ENCODE data around the gene CBX8.

The CBX8 gene

GRCh38 chr17:79792341-79792871 is 4.5 kb downstream of the CBX8 start:
- H3K4me3 ChIP-seq (ENCODE audit: low read length), result peak overlapping the region; percentile 51
- H3K4me1 ChIP-seq (ENCODE audit: control insufficient read depth, insufficient read depth, low read length), result peaks cover 26% of the 10 kb centered on the region
- H3K4me2 ChIP-seq (ENCODE audit: low read length), result peak overlapping the region; percentile 93
- H3K9ac ChIP-seq (ENCODE audit: low read depth, low read length), result no peak overlapping the region
- no peaks in the 10 kb centered on the region for H3K36me3 ChIP-seq (ENCODE audit: insufficient read depth, low read length)
- no peaks in the 10 kb centered on the region for H3K9me3 ChIP-seq (replicated peaks; ENCODE audit: low read length)
- peaks cover 36% of the 10 kb centered on the region for H3K27me3 ChIP-seq (ENCODE audit: control insufficient read depth, insufficient read depth, low read length)

GRCh38 chr17:79791735-79792161 is 5.1 kb downstream of the CBX8 start:
- H3K9ac ChIP-seq (ENCODE audit: low read depth, low read length), result no peak overlapping the region
- no peaks in the 10 kb centered on the region for H3K9me3 ChIP-seq (replicated peaks; ENCODE audit: low read length)
- H3K4me3 ChIP-seq (ENCODE audit: low read length), result no peak overlapping the region
- peaks cover 36% of the 10 kb centered on the region for H3K27me3 ChIP-seq (ENCODE audit: control insufficient read depth, insufficient read depth, low read length)
- no peaks in the 10 kb centered on the region for H3K36me3 ChIP-seq (ENCODE audit: insufficient read depth, low read length)
- H3K4me1 ChIP-seq (ENCODE audit: control insufficient read depth, insufficient read depth, low read length), result peaks cover 26% of the 10 kb centered on the region
- H3K4me2 ChIP-seq (ENCODE audit: low read length), result no peak overlapping the region

DNA sequence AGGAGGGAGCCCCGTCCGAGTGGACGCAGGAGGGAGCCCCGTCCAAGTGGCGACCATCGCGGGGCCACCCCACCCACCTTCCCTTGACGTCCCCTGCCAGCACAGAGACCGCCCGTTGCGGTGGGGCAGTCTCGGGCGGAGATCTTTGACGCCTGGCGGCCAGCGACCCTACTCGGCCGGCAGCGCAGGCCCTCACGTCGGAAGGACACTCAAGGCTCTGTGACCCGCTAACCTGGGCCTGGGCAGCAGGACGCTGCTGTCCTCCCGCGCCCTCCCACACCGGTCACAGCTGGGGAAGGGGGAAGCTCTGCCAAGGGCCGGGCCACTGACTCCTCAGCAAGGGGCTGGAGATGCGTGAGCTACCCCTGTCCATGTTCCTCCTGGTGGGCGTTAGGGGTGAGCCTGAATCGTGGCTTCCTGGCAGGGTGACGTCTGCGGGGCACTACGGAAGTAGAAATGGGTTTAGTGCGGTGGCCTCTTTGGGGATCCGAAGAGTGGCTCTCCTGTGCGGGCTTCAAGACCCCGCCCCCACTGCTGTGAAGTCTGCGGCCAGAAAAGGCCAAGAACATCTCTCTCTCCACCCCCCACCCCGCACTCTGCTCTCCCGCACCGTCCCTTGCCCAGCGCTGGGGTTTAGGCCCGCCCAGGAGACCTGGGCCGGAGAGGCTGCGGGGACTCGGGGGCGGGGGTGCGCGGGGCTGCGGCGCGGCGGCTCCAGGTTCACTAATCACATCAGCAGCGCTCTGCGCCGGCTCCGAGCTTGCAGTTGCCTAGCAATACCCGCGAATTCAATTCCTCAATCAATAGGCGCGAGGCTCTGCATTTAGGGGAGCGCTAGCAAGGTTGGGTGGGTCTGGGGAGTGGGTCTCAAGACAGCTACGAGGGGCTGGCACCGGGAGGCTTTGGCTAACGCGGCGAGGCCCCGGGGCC is 5.8 kb downstream of the CBX8 start:
- no peak overlapping the region for H3K4me3 ChIP-seq (ENCODE audit: low read length)
- H3K9me3 ChIP-seq (replicated peaks; ENCODE audit: low read length), result no peaks in the 10 kb centered on the region
- no peak overlapping the region for H3K4me2 ChIP-seq (ENCODE audit: low read length)
- peaks cover 36% of the 10 kb centered on the region for H3K27me3 ChIP-seq (ENCODE audit: control insufficient read depth, insufficient read depth, low read length)
- H3K4me1 ChIP-seq (ENCODE audit: control insufficient read depth, insufficient read depth, low read length), result peaks cover 24% of the 10 kb centered on the region
- H3K36me3 ChIP-seq (ENCODE audit: insufficient read depth, low read length), result no peaks in the 10 kb centered on the region
- H3K9ac ChIP-seq (ENCODE audit: low read depth, low read length), result no peak overlapping the region

GRCh38 chr17:79789943-79790804 is 6.7 kb downstream of the CBX8 start:
- H3K27me3 ChIP-seq (ENCODE audit: control insufficient read depth, insufficient read depth, low read length), result peaks cover 36% of the 10 kb centered on the region

GRCh38 chr17:79788989-79789942 is 7.6 kb downstream of the CBX8 start:
- no peak overlapping the region for H3K4me3 ChIP-seq (ENCODE audit: low read length)
- peak overlapping the region; percentile 73 for H3K4me2 ChIP-seq (ENCODE audit: low read length)
- no peaks in the 10 kb centered on the region for H3K9me3 ChIP-seq (replicated peaks; ENCODE audit: low read length)
- H3K9ac ChIP-seq (ENCODE audit: low read depth, low read length), result no peak overlapping the region
- peaks cover 36% of the 10 kb centered on the region for H3K27me3 ChIP-seq (ENCODE audit: control insufficient read depth, insufficient read depth, low read length)
- peaks cover 20% of the 10 kb centered on the region for H3K4me1 ChIP-seq (ENCODE audit: control insufficient read depth, insufficient read depth, low read length)
- H3K36me3 ChIP-seq (ENCODE audit: insufficient read depth, low read length), result no peaks in the 10 kb centered on the region

More at GRCh38 chr17:79789943-79790804, 6.7 kb downstream of the CBX8 start:
- no peaks in the 10 kb centered on the region for H3K36me3 ChIP-seq (ENCODE audit: insufficient read depth, low read length)
- peak overlapping the region; percentile 73 for H3K4me2 ChIP-seq (ENCODE audit: low read length)
- H3K4me1 ChIP-seq (ENCODE audit: control insufficient read depth, insufficient read depth, low read length), result peaks cover 20% of the 10 kb centered on the region
- H3K9me3 ChIP-seq (replicated peaks; ENCODE audit: low read length), result no peaks in the 10 kb centered on the region
- no peak overlapping the region for H3K4me3 ChIP-seq (ENCODE audit: low read length)
- no peak overlapping the region for H3K9ac ChIP-seq (ENCODE audit: low read depth, low read length)

- no peak overlapping the region for H3K4me2 ChIP-seq (ENCODE audit: low read length)
- no peaks in the 10 kb centered on the region for H3K36me3 ChIP-seq (ENCODE audit: insufficient read depth, low read length)
- peaks cover 36% of the 10 kb centered on the region for H3K27me3 ChIP-seq (ENCODE audit: control insufficient read depth, insufficient read depth, low read length)
- peaks cover 14% of the 10 kb centered on the region for H3K4me1 ChIP-seq (ENCODE audit: control insufficient read depth, insufficient read depth, low read length)
- no peaks in the 10 kb centered on the region for H3K9me3 ChIP-seq (replicated peaks; ENCODE audit: low read length)
- H3K9ac ChIP-seq (ENCODE audit: low read depth, low read length), result no peak overlapping the region
- H3K4me3 ChIP-seq (ENCODE audit: low read length), result no peak overlapping the region
These were observed 8.4 kb downstream of the CBX8 start for GRCh38 chr17:79788455-79788854.

- Histone ChIP-seq H3K36me3 (ENCODE audit: insufficient read depth, low read length) (no peaks in the 10 kb centered on the region), H3K4me1 (ENCODE audit: control insufficient read depth, insufficient read depth, low read length) (peaks cover 6% of the 10 kb centered on the region), H3K9ac (ENCODE audit: low read depth, low read length) (no peak overlapping the region), H3K27me3 (ENCODE audit: control insufficient read depth, insufficient read depth, low read length) (peaks cover 32% of the 10 kb centered on the region), H3K4me2 (ENCODE audit: low read length) (no peak overlapping the region), H3K9me3 (replicated peaks; ENCODE audit: low read length) (no peaks in the 10 kb centered on the region), H3K4me3 (ENCODE audit: low read length) (no peak overlapping the region)
These were observed 9.8 kb downstream of the CBX8 start for GRCh38 chr17:79786930-79787643.

DNA sequence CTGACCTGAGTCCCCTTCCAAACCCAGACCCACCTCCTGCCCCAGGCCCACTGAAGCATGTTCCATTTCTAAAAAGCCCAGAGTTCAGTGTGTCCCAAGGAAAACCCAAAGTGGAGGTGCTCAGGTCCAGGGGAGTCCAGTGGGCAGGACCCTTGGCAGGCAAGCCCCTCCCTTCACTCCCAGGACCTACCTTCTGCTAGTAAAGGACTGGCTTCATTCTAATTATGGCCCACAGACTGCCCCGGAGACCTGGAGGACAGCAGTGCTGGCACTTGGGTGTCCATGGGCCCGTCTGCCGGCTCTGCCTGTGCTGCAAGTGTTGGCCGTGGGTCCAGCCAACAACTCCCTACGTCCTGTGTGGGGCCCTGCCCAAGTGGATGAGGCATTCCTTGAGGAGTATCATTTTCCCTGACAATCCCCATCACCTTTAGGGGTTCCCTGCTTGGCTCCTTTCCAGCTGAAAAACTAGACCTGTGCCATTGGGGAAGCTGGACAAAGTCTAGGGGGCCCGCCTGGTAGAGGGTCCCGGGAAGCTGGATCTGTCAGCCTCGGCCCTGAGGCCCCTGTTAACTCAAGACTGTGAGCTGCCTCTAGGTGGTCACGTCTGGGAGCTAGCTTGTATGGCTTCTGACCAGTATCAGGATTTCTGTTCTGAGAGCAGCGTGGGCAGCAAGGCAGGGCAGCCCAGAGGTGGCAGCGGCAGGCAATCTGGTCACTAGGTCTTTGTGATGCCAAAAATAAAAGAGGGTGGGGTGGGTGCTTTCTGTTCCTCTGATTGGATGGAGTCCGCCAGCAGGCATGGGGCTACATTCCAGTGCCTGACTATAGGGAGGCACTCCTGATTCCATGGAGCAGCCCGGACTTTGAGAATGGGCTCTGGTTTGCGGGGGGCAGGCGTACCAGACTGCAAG is 10.7 kb downstream of the CBX8 start:
- no peak overlapping the region for H3K4me3 ChIP-seq (ENCODE audit: low read length)
- no peaks in the 10 kb centered on the region for H3K36me3 ChIP-seq (ENCODE audit: insufficient read depth, low read length)

DNA sequence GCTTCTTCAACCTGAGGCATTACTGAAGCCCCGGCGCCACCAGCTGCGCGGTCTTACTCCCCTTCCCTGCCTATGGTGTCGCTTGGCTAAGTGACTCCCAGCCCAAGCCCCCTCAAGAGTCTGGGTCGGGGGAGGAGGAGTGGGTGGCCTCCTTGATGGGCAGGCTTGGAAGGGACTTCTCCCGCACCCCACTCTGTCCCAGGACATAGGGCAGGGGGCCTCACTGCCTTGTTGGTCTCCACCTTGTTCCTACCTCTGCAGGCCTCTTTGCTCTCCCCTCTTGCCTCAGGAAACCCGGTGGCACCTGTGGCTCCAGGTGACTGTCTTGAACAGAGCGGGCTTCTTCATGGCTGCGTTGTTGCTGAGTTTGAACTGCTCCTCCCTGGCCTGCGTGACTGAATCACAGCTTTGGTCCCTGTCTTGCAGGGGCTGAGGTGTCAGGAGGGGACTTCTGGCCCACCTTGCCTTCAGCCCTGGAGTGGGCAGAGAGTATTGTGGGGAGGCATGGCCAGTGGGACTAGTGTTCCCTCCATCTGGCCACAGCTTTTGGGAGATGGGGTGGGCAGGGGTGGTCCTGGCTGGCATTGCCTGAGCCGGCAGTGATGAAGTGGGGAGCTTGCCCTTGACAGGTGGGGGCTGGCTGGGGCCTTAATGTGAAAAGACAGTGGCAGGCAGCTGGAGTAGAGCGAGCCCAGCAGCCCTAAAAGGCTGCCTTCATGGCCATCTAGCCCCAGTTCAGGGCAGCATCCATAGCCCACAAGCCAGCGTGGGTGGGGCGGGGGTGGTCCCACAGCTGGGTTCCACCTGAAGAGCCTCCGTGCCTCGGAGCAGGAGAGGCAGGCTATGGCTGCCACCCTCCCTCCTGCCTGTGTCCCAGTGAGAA is 11.6 kb downstream of the CBX8 start:
- Histone ChIP-seq H3K4me2 (ENCODE audit: low read length) (no peak overlapping the region), H3K27me3 (ENCODE audit: control insufficient read depth, insufficient read depth, low read length) (peaks cover 14% of the 10 kb centered on the region), H3K9me3 (replicated peaks; ENCODE audit: low read length) (no peaks in the 10 kb centered on the region), H3K9ac (ENCODE audit: low read depth, low read length) (no peak overlapping the region), H3K4me3 (ENCODE audit: low read length) (no peak overlapping the region), H3K36me3 (ENCODE audit: insufficient read depth, low read length) (no peaks in the 10 kb centered on the region), H3K4me1 (ENCODE audit: control insufficient read depth, insufficient read depth, low read length) (peaks cover 3% of the 10 kb centered on the region)

More for the DNA sequence above, 10.7 kb downstream of the CBX8 start:
- Histone ChIP-seq H3K9me3 (replicated peaks; ENCODE audit: low read length) (no peaks in the 10 kb centered on the region), H3K4me2 (ENCODE audit: low read length) (no peak overlapping the region), H3K4me1 (ENCODE audit: control insufficient read depth, insufficient read depth, low read length) (peaks cover 6% of the 10 kb centered on the region), H3K9ac (ENCODE audit: low read depth, low read length) (no peak overlapping the region), H3K27me3 (ENCODE audit: control insufficient read depth, insufficient read depth, low read length) (peaks cover 23% of the 10 kb centered on the region)

Measured in skeletal muscle satellite cell (primary cell).